H1 (cell line): ENCODE results near the gene AMOTL2. TPM values are rescaled to one million over a fixed set of nuclear protein-coding genes. Genes with fewer than 3 reads are reported as not detected.

Experiments used
- CTCF ChIA-PET: fragments of 300-600 bp; sonication (Branson Sonifier 250); formaldehyde crosslinking; loops from one replicate; lab custom pipeline; 2021; ENCODE audit not compliant: partially characterized antibody; lab: Charles Lee
- POLR2A ChIA-PET: fragments of 300-600 bp; sonication (Branson Sonifier 250); formaldehyde crosslinking; loops from one replicate; lab custom pipeline; 2021; ENCODE audit warnings: inconsistent platforms; ENCODE audit not compliant: partially characterized antibody; lab: Charles Lee
- DNase-seq, 2 experiments: peaks; one replicate each; pipeline versions ENCODE4 v3.0.0 to v3.0.0-alpha.2; 2010 to 2022; ENCODE audit warnings: low spot score in 2 of 2, low read depth in 1 of 2, mixed read lengths in 1 of 2
- FAIRE-seq: peaks from 2 replicates; lab custom pipeline; 2011; peaks lifted over from hg19 to GRCh38; lab: Jason Lieb, UNC
- H2AFZ ChIP-seq: 2 replicates; pipeline ENCODE4 v1.8.1; 2012; ENCODE audit warnings: low read length, inconsistent platforms
- H2AK5ac ChIP-seq: 2 replicates; pipeline ENCODE4 v1.6.1; 2013; ENCODE audit warnings: low read depth, low read length
- H2BK120ac ChIP-seq: replicated peaks from 2 replicates; pipeline ENCODE3; 2013; ENCODE audit warnings: low read depth, low read length, inconsistent platforms
- H2BK12ac ChIP-seq: 2 replicates; pipeline ENCODE4 v1.6.1; 2013; ENCODE audit warnings: low read depth, low read length
- H2BK15ac ChIP-seq: 2 replicates; pipeline ENCODE4 v1.6.1; 2013; ENCODE audit warnings: low read length
- H2BK20ac ChIP-seq: 2 replicates; pipeline ENCODE4 v1.6.1; 2013; ENCODE audit warnings: low read length
- H2BK5ac ChIP-seq: 2 replicates; pipeline ENCODE4 v1.6.1; 2013; ENCODE audit warnings: low read depth, low read length
- H3K14ac ChIP-seq: 2 replicates; pipeline ENCODE4 v1.6.1; 2013; ENCODE audit warnings: inconsistent platforms; ENCODE audit not compliant: insufficient read length
- H3K18ac ChIP-seq: 2 replicates; pipeline ENCODE4 v1.6.1; 2013; ENCODE audit warnings: low read length; ENCODE audit errors: extremely low read depth
- H3K23ac ChIP-seq: 2 replicates; pipeline ENCODE4 v1.6.1; 2013; ENCODE audit warnings: inconsistent platforms; ENCODE audit not compliant: insufficient read length
- H3K23me2 ChIP-seq: 2 replicates; pipeline ENCODE4 v1.6.1; 2013; ENCODE audit warnings: low read depth, low read length
- H3K27ac ChIP-seq: 2 replicates; pipeline ENCODE4 v1.6.1; 2011; ENCODE audit warnings: low read depth, low read length, inconsistent platforms
- H3K27me3 ChIP-seq, 4 experiments: replicated peaks in 1 of 4; 1 replicate in 1 of 4; 2 replicates in 3 of 4; pipeline versions ENCODE4 v1.6.1 to v1.8.1; 2011 to 2013; ENCODE audit warnings: low read length in 3 of 4, mild to moderate bottlenecking in 3 of 4, inconsistent platforms in 2 of 4, mixed read lengths in 2 of 4, moderate library complexity in 1 of 4; ENCODE audit not compliant: control insufficient read depth in 3 of 4, insufficient read depth in 3 of 4; ENCODE audit errors: extremely low read depth in 1 of 4
- H3K36me3 ChIP-seq, 4 experiments: 2 replicates each; pipeline versions ENCODE4 v1.6.1 to v1.8.1; 2011 to 2013; ENCODE audit warnings: mild to moderate bottlenecking in 4 of 4, low read length in 3 of 4, moderate library complexity in 2 of 4, control low read depth in 1 of 4, inconsistent platforms in 1 of 4; ENCODE audit not compliant: insufficient read depth in 4 of 4, control insufficient read depth in 2 of 4
- H3K4ac ChIP-seq: replicated peaks from 2 replicates; pipeline ENCODE3; 2013; ENCODE audit warnings: low read length, low read depth, mixed read lengths, inconsistent platforms; ENCODE audit not compliant: insufficient read length
- H3K4me1 ChIP-seq, 4 experiments: replicated peaks in 1 of 4; 1 replicate in 1 of 4; 2 replicates in 3 of 4; pipeline versions ENCODE4 v1.6.1 to v1.8.1; 2011 to 2013; ENCODE audit warnings: low read length in 3 of 4, inconsistent platforms in 2 of 4, mixed read lengths in 1 of 4; ENCODE audit not compliant: insufficient read depth in 4 of 4, control insufficient read depth in 3 of 4
- H3K4me2 ChIP-seq, 2 experiments: 2 replicates each; pipeline versions ENCODE4 v1.6.1 to v1.8.1; 2011 to 2013; ENCODE audit warnings: low read depth in 2 of 2, low read length in 2 of 2, control low read depth in 1 of 2, inconsistent platforms in 1 of 2, mild to moderate bottlenecking in 1 of 2; ENCODE audit not compliant: insufficient read depth in 1 of 2
- H3K4me3 ChIP-seq, 4 experiments: fragments of 200-600, 300-600 bp in 1 of 4; sonication (generic), shearing (Covaris generic), sonication (Bioruptor Twin) in 1 of 4; 2 replicates each; pipeline versions ENCODE4 v1.5.1 to v1.8.1; 2011 to 2016; ENCODE audit warnings: low read length in 4 of 4, low read depth in 3 of 4, control low read depth in 2 of 4, inconsistent platforms in 2 of 4, mild to moderate bottlenecking in 2 of 4, mixed read lengths in 1 of 4, moderate library complexity in 1 of 4; ENCODE audit not compliant: insufficient read depth in 2 of 4; ENCODE audit errors: extremely low read depth in 1 of 4
- H3K56ac ChIP-seq: replicated peaks from 2 replicates; pipeline ENCODE3; 2013; ENCODE audit warnings: low read depth, mild to moderate bottlenecking, mixed read lengths, low read length, inconsistent platforms; ENCODE audit not compliant: insufficient read length
- H3K79me1 ChIP-seq: 2 replicates; pipeline ENCODE4 v1.6.1; 2013; ENCODE audit warnings: low read depth, low read length, control low read depth
- H3K79me2 ChIP-seq, 2 experiments: 2 replicates each; pipeline versions ENCODE4 v1.6.1 to v1.8.1; 2012 to 2013; ENCODE audit warnings: low read length in 2 of 2, mild to moderate bottlenecking in 2 of 2, inconsistent platforms in 1 of 2; ENCODE audit not compliant: insufficient read depth in 2 of 2, control insufficient read depth in 1 of 2
- H3K9ac ChIP-seq, 4 experiments: replicated peaks in 1 of 4; 1 replicate in 1 of 4; 2 replicates in 3 of 4; pipeline versions ENCODE4 v1.6.1 to v1.8.1; 2011 to 2013; ENCODE audit warnings: low read depth in 3 of 4, low read length in 3 of 4, control low read depth in 2 of 4, mild to moderate bottlenecking in 2 of 4, moderate library complexity in 2 of 4, inconsistent platforms in 1 of 4; ENCODE audit errors: extremely low read depth in 1 of 4
- H3K9me3 ChIP-seq, 2 experiments: 2 replicates each; pipeline versions ENCODE4 v1.6.1 to v1.8.1; 2012 to 2013; ENCODE audit warnings: mild to moderate bottlenecking in 2 of 2, moderate library complexity in 2 of 2, control low read depth in 1 of 2, inconsistent platforms in 1 of 2, low read depth in 1 of 2, low read length in 1 of 2, mixed read lengths in 1 of 2; ENCODE audit not compliant: insufficient read depth in 2 of 2
- H4K20me1 ChIP-seq, 2 experiments: replicated peaks in 1 of 2; 2 replicates each; pipeline versions ENCODE3 to v1.8.1; 2011 to 2013; ENCODE audit warnings: inconsistent platforms in 2 of 2, low read length in 2 of 2, mild to moderate bottlenecking in 1 of 2; ENCODE audit not compliant: insufficient read depth in 2 of 2, control insufficient read depth in 1 of 2
- H4K5ac ChIP-seq: 2 replicates; pipeline ENCODE4 v1.6.1; 2013; ENCODE audit warnings: low read length, low read depth, mixed read lengths, inconsistent platforms; ENCODE audit not compliant: insufficient read length
- H4K8ac ChIP-seq: 2 replicates; pipeline ENCODE4 v1.8.0; 2013; ENCODE audit warnings: mild to moderate bottlenecking, moderate library complexity, low read length, inconsistent platforms; ENCODE audit not compliant: insufficient read depth; ENCODE audit errors: extremely low read depth
- H4K91ac ChIP-seq: replicated peaks from 2 replicates; pipeline ENCODE3; 2013; ENCODE audit warnings: low read length, mixed read lengths, inconsistent platforms; ENCODE audit not compliant: insufficient read length
- ATF3 ChIP-seq: IDR thresholded peaks from 2 replicates; pipeline ENCODE4 v1.6.1; 2011; ENCODE audit warnings: low read depth, mild to moderate bottlenecking, low read length; ENCODE audit not compliant: insufficient read depth
- CHD2 ChIP-seq: IDR thresholded peaks from 2 replicates; pipeline ENCODE4 v1.6.1; 2012; ENCODE audit warnings: low read length, improper control_type of control experiment
- WGBS, 2 experiments: shearing (Covaris generic) in 1 of 2; methylation state at CpG; one replicate each; pipeline versions ENCODE4 v1.1.6 to v1.1.7; 2013 to 2015; ENCODE audit warnings: low lambda C conversion rate in 2 of 2, mixed read lengths in 2 of 2, inconsistent platforms in 1 of 2, low coverage in 1 of 2, missing lambda C conversion rate in 1 of 2; ENCODE audit not compliant: insufficient replicate concordance in 2 of 2, insufficient coverage in 1 of 2, insufficient read length in 1 of 2; ENCODE audit errors: extremely low coverage in 1 of 2, missing lambda C conversion rate in 1 of 2; 5-methylcytosine and 5-hydroxymethylcytosine counted together
- polyA plus RNA-seq, 7 experiments: library from polyadenylated mRNA; depleted of rRNA in 3 of 7; stranded (reverse) in 5 of 7; unstranded in 2 of 7; fragments of >200 nt in 5 of 7; fragments of 200-250 nt in 2 of 7; gene quantifications; 1 replicate in 5 of 7; 2 replicates in 1 of 7; 4 replicates in 1 of 7; pipeline versions ENCODE4 v1.2.1 to v1.2.3, GENCODE V29; 2011 to 2013; ENCODE audit warnings: missing spikeins in 2 of 7, mixed read lengths in 2 of 7
- total RNA-seq: library from RNA; stranded (reverse); fragmentation: NEBNext Ultra II Directional; extraction: Animal tissue kit (Norgen Biotek cat#: 25700); gene quantifications from 2 replicates; pipeline ENCODE4 v1.2.1, GENCODE V29; 2021

The AMOTL2 gene
- total and polyA plus RNA-seq, 2 of the 8 experiments (the other 6 are each of a cell fraction or from before 2014, with no cell fraction given), result 19.0 to 63.7 TPM

- Histone ChIP-seq H4K20me1 (peaks cover 1 to 9% of the 10 kb centered on the region in 2 experiments), H3K4me1 (peaks cover 0 to 13% (median 4%) of the 10 kb centered on the region in 4 experiments; a peak in 5 of 7 replicates), H4K91ac (no peak overlapping the region), H2AFZ (no peak overlapping the region), H3K18ac (no peak overlapping the region), H3K23me2 (no peaks in the 10 kb centered on the region), H4K8ac (no peak overlapping the region), H3K79me1 (no peaks in the 10 kb centered on the region), H2BK20ac (no peak overlapping the region), H2BK12ac (no peak overlapping the region), H3K4me2 (no peak overlapping the region), H2BK120ac (no peak overlapping the region), H3K56ac (no peak overlapping the region), H3K27ac (no peak overlapping the region), H3K9me3 (no peaks in the 10 kb centered on the region), H3K23ac (no peak overlapping the region), H3K4me3 (no peak overlapping the region), H3K4ac (no peak overlapping the region), H3K79me2 (no peaks in the 10 kb centered on the region), H4K5ac (no peak overlapping the region), H3K36me3 (peaks cover 21 to 43% (median 30%) of the 10 kb centered on the region in 4 experiments), H2AK5ac (no peak overlapping the region), H3K9ac (no peak overlapping the region), H3K27me3 (no peaks in the 10 kb centered on the region), H2BK15ac (no peak overlapping the region), H2BK5ac (no peak overlapping the region), H3K14ac (no peak overlapping the region)
- CTCF ChIA-PET, result interaction anchor here (0.6 to 5.8 kb wide), 10 partner anchors 8 to 141 kb away, joined by 3 to 24 read pairs (median 4); no protein-coding TSS in a partner anchor
- TF ChIP-seq CHD2, result no peak
- TF ChIP-seq ATF3, result no peak
- POLR2A ChIA-PET, result interaction anchor here (0.6 to 45.2 kb wide), 4 partner anchors 6 to 612 kb away, joined by 3 to 1731 read pairs (median 1268); partner anchors contain the start of gene AMOTL2
- 93% methylated on average over 8 of the region's 8 CpGs; no CpG with 5 or more reads in 1 of the 2 experiments for WGBS, 2 experiments
- DNase-seq (no peak), FAIRE-seq (no peak)
Measured at GRCh38 chr3:134353171-134353825, 20.9 kb downstream of the AMOTL2 start.
